ENCODE measurements around the gene OCRL.
"Not testable (repeated sequence)": the region's sequence is repeated elsewhere in the genome, so short reads cannot be mapped to it uniquely, and the experiment has no call there.

The OCRL gene

GRCh38 chrX:129540722-129541184 is 694 bp downstream of the OCRL start:
- peak; percentile 38 for DNase-seq

- DNase-seq = no peak
These were observed 4.7 kb downstream of the OCRL start for GRCh38 chrX:129544780-129545179.

GRCh38 chrX:129545408-129545807 is 5.3 kb downstream of the OCRL start:
- DNase-seq = no peak

- peak; percentile 63 for DNase-seq
These were observed 9.1 kb downstream of the OCRL start for GRCh38 chrX:129549124-129549523.

GRCh38 chrX:129553619-129554288 is 13.7 kb downstream of the OCRL start:
- no peak for DNase-seq

GRCh38 chrX:129554816-129555215 is 14.8 kb downstream of the OCRL start:
- not testable (repeated sequence) for DNase-seq

- DNase-seq = no peak
These were observed 16.8 kb downstream of the OCRL start for GRCh38 chrX:129556806-129557315.

- no peak for DNase-seq
These were observed 17.9 kb downstream of the OCRL start for GRCh38 chrX:129557844-129558480.

GRCh38 chrX:129559783-129560182 is 19.7 kb downstream of the OCRL start:
- no peak for DNase-seq

GRCh38 chrX:129561453-129561852 is 21.4 kb downstream of the OCRL start:
- no peak for DNase-seq

GRCh38 chrX:129564345-129564744 is 24.3 kb downstream of the OCRL start:
- not testable (repeated sequence) for DNase-seq

GRCh38 chrX:129565046-129565650 is 25.1 kb downstream of the OCRL start:
- no peak for DNase-seq

- no peak for DNase-seq
These were observed 26.0 kb downstream of the OCRL start for GRCh38 chrX:129566073-129566472.

GRCh38 chrX:129568349-129568748 is 28.3 kb downstream of the OCRL start:
- no peak for DNase-seq

GRCh38 chrX:129572422-129572821 is 32.4 kb downstream of the OCRL start:
- no peak for DNase-seq

- DNase-seq = not testable (repeated sequence)
These were observed 33.6 kb downstream of the OCRL start for GRCh38 chrX:129573652-129574051.

- no peak for DNase-seq
These were observed 34.2 kb downstream of the OCRL start for GRCh38 chrX:129574214-129574613.

- no peak for DNase-seq
These were observed 36.5 kb downstream of the OCRL start for GRCh38 chrX:129576539-129576938.

GRCh38 chrX:129577473-129577872 is 37.4 kb downstream of the OCRL start:
- no peak for DNase-seq

GRCh38 chrX:129577877-129578276 is 37.8 kb downstream of the OCRL start:
- DNase-seq = no peak

GRCh38 chrX:129581904-129582303 is 41.8 kb downstream of the OCRL start:
- DNase-seq = no peak

- DNase-seq = no peak
These were observed 45.1 kb downstream of the OCRL start for GRCh38 chrX:129585167-129585566.

- no peak for DNase-seq
These were observed 45.6 kb downstream of the OCRL start for GRCh38 chrX:129585691-129586090.

GRCh38 chrX:129586446-129586845 is 46.4 kb downstream of the OCRL start:
- no peak for DNase-seq
